IPS-NIHi11 (cell line): ENCODE results near the gene SSR4.
A peak's percentile ranks its signal among the peaks of the same experiment; 100 is the strongest.

ENCODE experiments used
- DNase-seq: peaks from one replicate; pipeline ENCODE4 v3.0.0; 2012; ENCODE audit warnings: mixed read lengths, low spot score

SSR4 gene

GRCh38 chrX:153829799-153830639, 35.6 kb downstream of the SSR4 start, which contains the start of gene PDZD4:
Gene PDZD4, minus strand, starts transcription at chrX:153830544. Its CDS starts 246 bp downstream, at chrX:153830298.
- peak; percentile 53 for DNase-seq

GRCh38 chrX:153830640-153831428, 36.4 kb downstream of the SSR4 start:
- DNase-seq, result no peak

- no peak for DNase-seq
These were observed 37.1 kb downstream of the SSR4 start for GRCh38 chrX:153831429-153832150.

GRCh38 chrX:153832728-153833127, 38.3 kb downstream of the SSR4 start:
- no peak for DNase-seq

GRCh38 chrX:153836921-153837320, 42.5 kb downstream of the SSR4 start:
- no peak for DNase-seq

GRCh38 chrX:153844509-153845082, 50.1 kb downstream of the SSR4 start:
- no peak for DNase-seq

GRCh38 chrX:153845195-153845594, 50.7 kb downstream of the SSR4 start:
- no peak for DNase-seq

GRCh38 chrX:153845842-153846241, 51.4 kb downstream of the SSR4 start:
- DNase-seq, result no peak
